ENCODE data around the gene PDE4B.

DNA sequence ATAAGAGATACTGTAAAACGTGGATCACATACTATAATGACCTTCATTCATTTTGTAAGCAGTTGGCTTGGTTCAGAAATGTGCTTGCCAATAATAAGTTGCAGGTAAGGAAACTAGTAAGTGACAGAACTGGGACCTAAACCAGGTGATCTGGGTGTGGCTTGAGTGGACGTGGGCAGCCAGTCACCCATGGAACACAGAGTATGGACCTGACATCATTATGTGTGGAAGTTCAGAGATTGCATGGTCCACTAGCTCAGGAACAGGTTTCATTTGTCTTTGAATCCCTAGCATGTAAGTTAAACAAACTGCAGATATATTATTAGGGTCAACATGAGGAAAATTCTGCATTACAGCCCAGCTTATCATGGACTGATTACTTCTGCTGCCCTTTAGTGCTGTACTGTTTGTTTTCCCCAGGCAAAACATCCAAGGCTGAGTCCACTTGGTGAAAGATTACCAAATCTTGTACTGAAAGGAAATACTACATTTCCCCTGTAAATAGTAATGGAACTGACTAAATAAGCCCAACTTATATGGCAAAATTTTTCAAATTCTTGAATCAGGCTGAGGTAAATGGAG, 414.0 kb downstream of the PDE4B start:
- TF ChIP-seq, protein P1, sequence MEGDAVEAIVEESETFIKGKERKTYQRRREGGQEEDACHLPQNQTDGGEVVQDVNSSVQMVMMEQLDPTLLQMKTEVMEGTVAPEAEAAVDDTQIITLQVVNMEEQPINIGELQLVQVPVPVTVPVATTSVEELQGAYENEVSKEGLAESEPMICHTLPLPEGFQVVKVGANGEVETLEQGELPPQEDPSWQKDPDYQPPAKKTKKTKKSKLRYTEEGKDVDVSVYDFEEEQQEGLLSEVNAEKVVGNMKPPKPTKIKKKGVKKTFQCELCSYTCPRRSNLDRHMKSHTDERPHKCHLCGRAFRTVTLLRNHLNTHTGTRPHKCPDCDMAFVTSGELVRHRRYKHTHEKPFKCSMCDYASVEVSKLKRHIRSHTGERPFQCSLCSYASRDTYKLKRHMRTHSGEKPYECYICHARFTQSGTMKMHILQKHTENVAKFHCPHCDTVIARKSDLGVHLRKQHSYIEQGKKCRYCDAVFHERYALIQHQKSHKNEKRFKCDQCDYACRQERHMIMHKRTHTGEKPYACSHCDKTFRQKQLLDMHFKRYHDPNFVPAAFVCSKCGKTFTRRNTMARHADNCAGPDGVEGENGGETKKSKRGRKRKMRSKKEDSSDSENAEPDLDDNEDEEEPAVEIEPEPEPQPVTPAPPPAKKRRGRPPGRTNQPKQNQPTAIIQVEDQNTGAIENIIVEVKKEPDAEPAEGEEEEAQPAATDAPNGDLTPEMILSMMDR (IDR thresholded peaks at IDR 0.05) = no peak
- TF ChIP-seq POLR2A (IDR thresholded peaks at IDR 0.05) = no peak
- TF ChIP-seq POLR2AphosphoS5 (IDR thresholded peaks at IDR 0.05) = no peak
